ENCODE data around the gene SRSF6. TPM values are rescaled to one million over a fixed set of nuclear protein-coding genes. Genes with fewer than 3 reads are reported as not detected.
"Not testable (repeated sequence)": the region's sequence is repeated elsewhere in the genome, so short reads cannot be mapped to it uniquely, and the experiment has no call there.

Gene SRSF6
- total RNA-seq, 6 experiments from 2014 or later = 141 to 157 (median 148) TPM

GRCh38 chr20:43492101-43492500, 34.4 kb downstream of the SRSF6 start:
- DNase-seq = peak; percentile 35
- H3K4me1 Mint-ChIP-seq (ENCODE audit: low read depth) = peaks cover 6% of the 10 kb centered on the region; the same call in 1 of the 2 replicates
- TF ChIP-seq CTCF (IDR thresholded peaks at IDR 0.05) = no peak
- no peak overlapping the region for H3K27ac Mint-ChIP-seq
- H3K36me3 Mint-ChIP-seq (ENCODE audit: low read depth) = no peaks in the 10 kb centered on the region
- no peaks in the 10 kb centered on the region for H3K9me3 Mint-ChIP-seq
- peaks cover 24% of the 10 kb centered on the region for H3K27me3 Mint-ChIP-seq (ENCODE audit: insufficient read depth)
- no peak overlapping the region for H3K4me3 Mint-ChIP-seq

- Mint-ChIP-seq H3K4me3 (no peak overlapping the region), H3K27ac (no peak overlapping the region), H3K36me3 (ENCODE audit: low read depth) (no peaks in the 10 kb centered on the region), H3K4me1 (ENCODE audit: low read depth) (peaks cover 6% of the 10 kb centered on the region; the same call in 1 of the 2 replicates), H3K9me3 (peaks cover 3% of the 10 kb centered on the region; the same call in 1 of the 2 replicates), H3K27me3 (ENCODE audit: insufficient read depth) (peaks cover 35% of the 10 kb centered on the region)
- TF ChIP-seq CTCF (IDR thresholded peaks at IDR 0.05) = no peak
- DNase-seq = no peak
Observed at GRCh38 chr20:43495388-43495787, 37.7 kb downstream of the SRSF6 start.

- H3K36me3 Mint-ChIP-seq (ENCODE audit: low read depth); H3K9me3 Mint-ChIP-seq: not testable (repeated sequence)
- H3K27me3 Mint-ChIP-seq (ENCODE audit: insufficient read depth) = peaks cover 53% of the 10 kb centered on the region
Observed at GRCh38 chr20:43502021-43502420, 44.3 kb downstream of the SRSF6 start.

GRCh38 chr20:43506238-43506637, 48.5 kb downstream of the SRSF6 start:
- no peak for TF ChIP-seq CTCF (IDR thresholded peaks at IDR 0.05)
- no peaks in the 10 kb centered on the region for H3K4me1 Mint-ChIP-seq (ENCODE audit: low read depth)

More at GRCh38 chr20:43502021-43502420, 44.3 kb downstream of the SRSF6 start:
- H3K4me3 Mint-ChIP-seq; H3K27ac Mint-ChIP-seq; H3K4me1 Mint-ChIP-seq (ENCODE audit: low read depth); DNase-seq: not testable (repeated sequence)

GRCh38 chr20:43507150-43508080, 49.7 kb downstream of the SRSF6 start, which contains the start of gene L3MBTL1:
TSS of gene L3MBTL1 (plus strand) at chr20:43507697. CDS start at chr20:43513504, 5,807 bp downstream.
- DNase-seq = no peak
- H3K9me3 Mint-ChIP-seq = no peaks in the 10 kb centered on the region
- no peaks in the 10 kb centered on the region for H3K4me1 Mint-ChIP-seq (ENCODE audit: low read depth)
- H3K27ac Mint-ChIP-seq = no peak within 1 kb of the TSS
- H3K4me3 Mint-ChIP-seq = peak within 1 kb of the TSS; percentile 74
- no peaks in the 10 kb centered on the region for H3K36me3 Mint-ChIP-seq (ENCODE audit: low read depth)
- TF ChIP-seq CTCF (IDR thresholded peaks at IDR 0.05) = no peak
- H3K27me3 Mint-ChIP-seq (ENCODE audit: insufficient read depth) = peaks cover 42% of the 10 kb centered on the region

More at GRCh38 chr20:43506238-43506637, 48.5 kb downstream of the SRSF6 start:
- Mint-ChIP-seq H3K36me3 (ENCODE audit: low read depth) (no peaks in the 10 kb centered on the region), H3K27me3 (ENCODE audit: insufficient read depth) (peaks cover 48% of the 10 kb centered on the region), H3K4me3 (no peak overlapping the region), H3K27ac (no peak overlapping the region), H3K9me3 (no peaks in the 10 kb centered on the region; the same call in 1 of the 2 replicates)
- DNase-seq = no peak

GRCh38 chr20:43508106-43508505, 50.4 kb downstream of the SRSF6 start:
- DNase-seq = no peak
- Mint-ChIP-seq H3K27me3 (ENCODE audit: insufficient read depth) (peaks cover 35% of the 10 kb centered on the region), H3K36me3 (ENCODE audit: low read depth) (no peaks in the 10 kb centered on the region), H3K4me1 (ENCODE audit: low read depth) (no peaks in the 10 kb centered on the region), H3K4me3 (peak overlapping the region; percentile 74), H3K9me3 (no peaks in the 10 kb centered on the region), H3K27ac (no peak overlapping the region)
- no peak for TF ChIP-seq CTCF (IDR thresholded peaks at IDR 0.05)

Data from HFFc6 (cell line).